ENCODE measurements around the gene DAZL. TPM values are rescaled to one million over a fixed set of nuclear protein-coding genes. Genes with fewer than 3 reads are reported as not detected.

Gene DAZL
- total RNA-seq, 1 donor from 2014 or later, result not detected

GRCh38 chr3:16587047-16587680 is 18.1 kb downstream of the DAZL start:
- no peak for TF ChIP-seq CTCF (IDR thresholded peaks at IDR 0.05; ENCODE audit: unreplicated experiment)
- H3K9me3 Mint-ChIP-seq (ENCODE audit: low read depth), result no peaks in the 10 kb centered on the region
- no peak overlapping the region for H3K27ac Mint-ChIP-seq
- H3K4me3 Mint-ChIP-seq (ENCODE audit: low read depth), result no peak overlapping the region
- no peaks in the 10 kb centered on the region for H3K27me3 Mint-ChIP-seq
- H3K4me1 Mint-ChIP-seq (ENCODE audit: low read depth), result no peaks in the 10 kb centered on the region
- DNase-seq (ENCODE audit: low spot score, unreplicated experiment), result no peak
- H3K36me3 Mint-ChIP-seq (ENCODE audit: insufficient read depth), result no peaks in the 10 kb centered on the region

- no peaks in the 10 kb centered on the region for H3K4me1 Mint-ChIP-seq (ENCODE audit: low read depth)
- H3K4me3 Mint-ChIP-seq (ENCODE audit: low read depth), result no peak overlapping the region
- no peaks in the 10 kb centered on the region for H3K27me3 Mint-ChIP-seq
- no peaks in the 10 kb centered on the region for H3K36me3 Mint-ChIP-seq (ENCODE audit: insufficient read depth)
- no peak overlapping the region for H3K27ac Mint-ChIP-seq
- H3K9me3 Mint-ChIP-seq (ENCODE audit: low read depth), result peaks cover 12% of the 10 kb centered on the region
- no peak for DNase-seq (ENCODE audit: low spot score, unreplicated experiment)
- TF ChIP-seq CTCF (IDR thresholded peaks at IDR 0.05; ENCODE audit: unreplicated experiment), result no peak
Measured at GRCh38 chr3:16584880-16585279, 20.3 kb downstream of the DAZL start.

GRCh38 chr3:16583551-16583950 is 21.7 kb downstream of the DAZL start:
- no peaks in the 10 kb centered on the region for H3K4me1 Mint-ChIP-seq (ENCODE audit: low read depth)
- TF ChIP-seq CTCF (IDR thresholded peaks at IDR 0.05; ENCODE audit: unreplicated experiment), result no peak
- no peak for DNase-seq (ENCODE audit: low spot score, unreplicated experiment)
- H3K36me3 Mint-ChIP-seq (ENCODE audit: insufficient read depth), result no peaks in the 10 kb centered on the region
- no peak overlapping the region for H3K27ac Mint-ChIP-seq
- peaks cover 12% of the 10 kb centered on the region for H3K9me3 Mint-ChIP-seq (ENCODE audit: low read depth)
- no peaks in the 10 kb centered on the region for H3K27me3 Mint-ChIP-seq
- H3K4me3 Mint-ChIP-seq (ENCODE audit: low read depth), result no peak overlapping the region

GRCh38 chr3:16570113-16570512 is 35.1 kb downstream of the DAZL start:
- Mint-ChIP-seq H3K4me1 (ENCODE audit: low read depth) (no peaks in the 10 kb centered on the region), H3K27me3 (no peaks in the 10 kb centered on the region), H3K4me3 (ENCODE audit: low read depth) (no peak overlapping the region), H3K27ac (no peak overlapping the region), H3K36me3 (ENCODE audit: insufficient read depth) (no peaks in the 10 kb centered on the region), H3K9me3 (ENCODE audit: low read depth) (no peaks in the 10 kb centered on the region)
- TF ChIP-seq CTCF (IDR thresholded peaks at IDR 0.05; ENCODE audit: unreplicated experiment), result no peak
- no peak for DNase-seq (ENCODE audit: low spot score, unreplicated experiment)

- H3K36me3 Mint-ChIP-seq (ENCODE audit: insufficient read depth), result no peaks in the 10 kb centered on the region
- no peaks in the 10 kb centered on the region for H3K27me3 Mint-ChIP-seq
- H3K4me1 Mint-ChIP-seq (ENCODE audit: low read depth), result no peaks in the 10 kb centered on the region
- DNase-seq (ENCODE audit: low spot score, unreplicated experiment), result no peak
- no peak overlapping the region for H3K27ac Mint-ChIP-seq
- no peak overlapping the region for H3K4me3 Mint-ChIP-seq (ENCODE audit: low read depth)
- no peak for TF ChIP-seq CTCF (IDR thresholded peaks at IDR 0.05; ENCODE audit: unreplicated experiment)
- H3K9me3 Mint-ChIP-seq (ENCODE audit: low read depth), result peaks cover 6% of the 10 kb centered on the region
Measured at GRCh38 chr3:16568532-16568931, 36.7 kb downstream of the DAZL start.
